OCI-LY7 (cell line): ENCODE measurements around the gene TNNI3K. TPM values are rescaled to one million over a fixed set of nuclear protein-coding genes. Genes with fewer than 3 reads are reported as not detected.

Source experiments
- BruUV-seq: library from RNA; stranded (reverse); fragments of 400-500 nt; replicated peaks from 2 replicates; lab custom pipeline; 2021; lab: Mats Ljungman, UMichigan
- CTCF ChIA-PET: fragments of 300-600 bp; sonication (Branson Sonifier 250); formaldehyde crosslinking; loops from one replicate; lab custom pipeline; 2022; ENCODE audit warnings: antibody characterized with exemption; ENCODE audit not compliant: unreplicated experiment; lab: Charles Lee
- POLR2A ChIA-PET: fragments of 300-600 bp; sonication (Branson Sonifier 250); formaldehyde crosslinking; loops from one replicate; lab custom pipeline; 2022; ENCODE audit warnings: antibody characterized with exemption; lab: Charles Lee
- DNase-seq: peaks from one replicate; pipeline ENCODE4 v3.0.0-alpha.2; 2015; ENCODE audit warnings: low spot score
- H2AFZ ChIP-seq: fragments of 200-600 bp; sonication (generic), shearing (Covaris generic); 2 replicates; pipeline ENCODE4 v1.6.1; 2014; ENCODE audit warnings: mild to moderate bottlenecking, antibody characterized with exemption, low read length, moderate library complexity
- H3K27ac ChIP-seq: fragments of 200-600 bp; sonication (generic); 2 replicates; pipeline ENCODE4 v1.5.1; 2014; ENCODE audit warnings: mixed run types, low read depth, mild to moderate bottlenecking, moderate library complexity, low read length, inconsistent platforms; ENCODE audit not compliant: poor library complexity, severe bottlenecking
- H3K36me3 ChIP-seq: fragments of 200-600 bp; sonication (generic); 2 replicates; pipeline ENCODE4 v1.6.1; 2014; ENCODE audit warnings: mild to moderate bottlenecking, antibody characterized with exemption, low read length, moderate library complexity, mixed read lengths; ENCODE audit not compliant: insufficient read depth
- H3K4me1 ChIP-seq: fragments of 200-600 bp; sonication (generic); 2 replicates; pipeline ENCODE4 v1.5.1; 2014; ENCODE audit warnings: mild to moderate bottlenecking, low read length; ENCODE audit not compliant: insufficient read depth, poor library complexity, severe bottlenecking
- H3K4me2 ChIP-seq: fragments of 200-600 bp; sonication (generic); 2 replicates; pipeline ENCODE4 v1.6.1; 2014; ENCODE audit warnings: mild to moderate bottlenecking, low read length
- H3K4me3 ChIP-seq: fragments of 200-600 bp; sonication (generic); 2 replicates; pipeline ENCODE4 v1.5.1; 2014; ENCODE audit warnings: mild to moderate bottlenecking, low read depth, low read length; ENCODE audit not compliant: poor library complexity, severe bottlenecking
- H3K79me2 ChIP-seq: fragments of 200-600 bp; sonication (generic); 2 replicates; pipeline ENCODE4 v1.6.1; 2016; ENCODE audit warnings: low read depth, mild to moderate bottlenecking, low read length, moderate library complexity, mixed read lengths; ENCODE audit not compliant: insufficient read depth
- H3K9me2 ChIP-seq: fragments of 200-600 bp; sonication (generic); 2 replicates; pipeline ENCODE4 v1.6.1; 2016; ENCODE audit warnings: mild to moderate bottlenecking, low read length, mixed read lengths; ENCODE audit not compliant: insufficient read depth
- H3K9me3 ChIP-seq: fragments of 200-600 bp; sonication (generic); 2 replicates; pipeline ENCODE4 v1.6.1; 2014; ENCODE audit warnings: mild to moderate bottlenecking, mixed run types, low read length, mixed read lengths
- H4K20me1 ChIP-seq: fragments of 200-600 bp; sonication (generic); 2 replicates; pipeline ENCODE4 v1.6.1; 2014; ENCODE audit warnings: mild to moderate bottlenecking, antibody characterized with exemption, low read length, moderate library complexity, mixed read lengths; ENCODE audit not compliant: insufficient read depth
- EZH2phosphoT487 ChIP-seq: fragments of 200-600 bp; sonication (generic); IDR thresholded peaks from 2 replicates; pipeline ENCODE4 v1.6.1; 2018; ENCODE audit warnings: low read depth, borderline replicate concordance, mild to moderate bottlenecking, mixed run types, antibody characterized with exemption, low read length, moderate library complexity, mixed read lengths
- intact Hi-C: fragments of 100-400 bp; cut with micrococcal nuclease; formaldehyde crosslinking; loops from one replicate; pipeline ENCODE4 v1.10.0; 2022; ENCODE audit not compliant: unreplicated experiment
- total RNA-seq, 2 experiments: library from RNA; depleted of rRNA in 1 of 2; stranded (reverse); fragments of >200 nt in 1 of 2; shearing (Covaris generic) in 1 of 2; gene quantifications; 2 replicates each; pipeline ENCODE4 v1.2.3, GENCODE V29; 2014 to 2022
- TF ChIP-seq, protein P1 (sequence below): fragments of 200-600 bp; sonication (generic); conservative IDR thresholded peaks from 2 replicates; pipeline ENCODE4 v1.5.1; 2014; ENCODE audit warnings: mild to moderate bottlenecking, antibody characterized with exemption, low read length, moderate library complexity, mixed read lengths

TNNI3K gene
- total RNA-seq, 2 experiments from 2014 or later = not detected

DNA sequence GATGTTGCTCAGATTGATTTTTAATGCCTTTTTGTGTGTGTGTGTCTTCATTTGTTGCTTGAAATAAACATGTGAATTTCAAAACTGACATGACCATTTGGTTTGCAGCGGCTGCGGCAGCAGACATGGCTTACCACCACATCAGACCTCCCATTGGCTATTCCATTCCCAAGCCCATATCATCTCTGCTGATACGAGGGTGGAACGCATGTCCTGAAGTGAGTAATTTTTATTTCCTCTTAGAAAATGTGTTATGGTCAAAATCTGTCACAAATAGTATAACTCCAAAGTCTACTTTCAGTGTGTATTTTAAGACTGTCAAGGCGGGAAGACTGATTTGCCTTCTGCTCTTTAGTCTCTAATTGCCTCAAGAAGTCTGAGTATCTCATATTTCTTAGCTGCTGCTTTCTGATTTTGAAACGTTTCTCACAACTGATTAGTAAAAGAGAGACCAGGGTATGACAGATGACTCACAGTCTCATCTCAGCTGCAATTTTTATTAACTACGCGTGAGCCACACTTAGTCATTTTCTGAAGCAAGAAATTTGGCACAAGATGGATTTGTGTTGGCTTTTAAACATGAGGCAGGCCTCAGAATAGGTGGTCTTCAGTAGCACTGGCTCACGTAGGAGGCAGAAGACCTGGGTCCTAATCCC lies 228.3 kb downstream of the TNNI3K start:
- ChIA-PET CTCF (no interaction called here), POLR2A (no interaction called here)
- Histone ChIP-seq H3K27ac (no peak overlapping the region), H3K4me2 (no peak overlapping the region), H3K79me2 (no peaks in the 10 kb centered on the region), H2AFZ (no peak overlapping the region), H3K9me2 (no peaks in the 10 kb centered on the region), H4K20me1 (no peaks in the 10 kb centered on the region), H3K4me3 (no peak overlapping the region), H3K36me3 (no peaks in the 10 kb centered on the region), H3K9me3 (no peaks in the 10 kb centered on the region), H3K4me1 (no peaks in the 10 kb centered on the region)
- no TSS peak for BruUV-seq
- no peak for DNase-seq
- no peak for TF ChIP-seq EZH2phosphoT487
- TF ChIP-seq, protein P1, sequence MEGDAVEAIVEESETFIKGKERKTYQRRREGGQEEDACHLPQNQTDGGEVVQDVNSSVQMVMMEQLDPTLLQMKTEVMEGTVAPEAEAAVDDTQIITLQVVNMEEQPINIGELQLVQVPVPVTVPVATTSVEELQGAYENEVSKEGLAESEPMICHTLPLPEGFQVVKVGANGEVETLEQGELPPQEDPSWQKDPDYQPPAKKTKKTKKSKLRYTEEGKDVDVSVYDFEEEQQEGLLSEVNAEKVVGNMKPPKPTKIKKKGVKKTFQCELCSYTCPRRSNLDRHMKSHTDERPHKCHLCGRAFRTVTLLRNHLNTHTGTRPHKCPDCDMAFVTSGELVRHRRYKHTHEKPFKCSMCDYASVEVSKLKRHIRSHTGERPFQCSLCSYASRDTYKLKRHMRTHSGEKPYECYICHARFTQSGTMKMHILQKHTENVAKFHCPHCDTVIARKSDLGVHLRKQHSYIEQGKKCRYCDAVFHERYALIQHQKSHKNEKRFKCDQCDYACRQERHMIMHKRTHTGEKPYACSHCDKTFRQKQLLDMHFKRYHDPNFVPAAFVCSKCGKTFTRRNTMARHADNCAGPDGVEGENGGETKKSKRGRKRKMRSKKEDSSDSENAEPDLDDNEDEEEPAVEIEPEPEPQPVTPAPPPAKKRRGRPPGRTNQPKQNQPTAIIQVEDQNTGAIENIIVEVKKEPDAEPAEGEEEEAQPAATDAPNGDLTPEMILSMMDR = no peak
- intact Hi-C loops = no loop called here

DNA sequence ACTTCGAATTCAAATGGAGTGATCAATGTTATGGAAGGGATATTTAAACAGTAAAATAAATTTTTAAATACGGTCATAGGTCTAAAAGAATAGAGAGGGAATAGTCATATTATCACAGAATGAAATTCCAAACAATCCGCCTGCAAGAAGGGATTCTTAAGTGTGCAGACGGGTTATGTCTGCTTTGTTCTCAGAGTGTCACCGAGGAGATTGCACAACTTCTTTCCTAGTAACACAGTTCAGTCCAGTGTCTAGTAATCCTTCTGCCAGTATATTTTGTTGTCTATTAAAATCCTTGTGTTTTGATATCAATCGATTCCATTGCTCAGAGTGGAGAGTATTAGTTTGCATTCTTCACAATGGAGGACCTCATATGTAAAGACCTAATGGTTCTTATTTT lies 228.8 kb downstream of the TNNI3K start:
- intact Hi-C loops = no loop called here
- no peak for DNase-seq
- ChIA-PET CTCF (no interaction called here), POLR2A (no interaction called here)
- H3K36me3 ChIP-seq = no peaks in the 10 kb centered on the region
- no peaks in the 10 kb centered on the region for H3K79me2 ChIP-seq
- no peak for TF ChIP-seq EZH2phosphoT487
- TF ChIP-seq, protein P1 = no peak
- H3K9me2 ChIP-seq = no peaks in the 10 kb centered on the region
- BruUV-seq = no TSS peak
- H2AFZ ChIP-seq = no peak overlapping the region
- H3K4me2 ChIP-seq = no peak overlapping the region
- no peak overlapping the region for H3K4me3 ChIP-seq
- H3K4me1 ChIP-seq = no peaks in the 10 kb centered on the region
- no peaks in the 10 kb centered on the region for H3K9me3 ChIP-seq
- no peaks in the 10 kb centered on the region for H4K20me1 ChIP-seq
- H3K27ac ChIP-seq = no peak overlapping the region

DNA sequence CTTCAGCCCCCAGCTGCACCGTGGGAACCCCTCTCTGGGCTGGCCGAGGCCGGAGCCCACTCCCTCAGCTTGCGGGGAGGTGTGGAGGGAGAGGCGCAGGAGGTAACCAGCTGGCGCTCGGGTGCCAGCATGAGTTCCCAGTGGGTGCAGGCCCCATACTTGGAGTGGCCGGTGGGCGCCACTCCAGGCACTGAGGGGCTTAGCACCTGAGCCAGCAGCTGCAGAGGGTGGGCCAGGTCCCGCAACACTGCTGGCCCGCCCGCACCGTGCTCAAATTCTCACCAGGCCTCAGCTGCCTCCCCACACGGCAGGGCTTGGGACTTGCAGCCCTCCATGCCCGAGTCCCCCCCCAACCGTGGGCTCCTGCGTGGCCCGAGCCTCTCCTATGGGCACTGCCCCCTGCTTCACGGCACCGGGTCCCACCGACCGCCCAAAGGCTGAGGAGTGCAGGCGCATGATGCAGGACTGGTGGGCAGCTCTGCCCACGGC lies 230.1 kb downstream of the TNNI3K start:
- CTCF ChIA-PET = no interaction called here
- POLR2A ChIA-PET = interaction anchor here (0.7 kb wide), 1 partner anchor 186 kb away, joined by 3 read pairs; no protein-coding TSS in a partner anchor
- no peaks in the 10 kb centered on the region for H3K79me2 ChIP-seq
- H3K4me2 ChIP-seq = no peak overlapping the region
- H2AFZ ChIP-seq = no peak overlapping the region
- no peaks in the 10 kb centered on the region for H3K9me2 ChIP-seq
- no peaks in the 10 kb centered on the region for H4K20me1 ChIP-seq
- intact Hi-C loops = no loop called here
- BruUV-seq = no TSS peak
- DNase-seq = no peak
- H3K9me3 ChIP-seq = no peaks in the 10 kb centered on the region
- TF ChIP-seq, protein P1 = no peak
- TF ChIP-seq EZH2phosphoT487 = no peak
- no peaks in the 10 kb centered on the region for H3K4me1 ChIP-seq
- no peaks in the 10 kb centered on the region for H3K36me3 ChIP-seq
- no peak overlapping the region for H3K4me3 ChIP-seq
- H3K27ac ChIP-seq = no peak overlapping the region
